ENCODE results near the gene HNRNPAB.
"Not testable (repeated sequence)": the region's sequence is repeated elsewhere in the genome, so short reads cannot be mapped to it uniquely, and the experiment has no call there.

The HNRNPAB gene

GRCh38 chr5:178232124-178232919, 28.0 kb downstream of the HNRNPAB start, which contains the start of gene PHYKPL:
TSS of gene PHYKPL (minus strand) at chr5:178232802. CDS start at chr5:178232550, 252 bp downstream.
- peak; percentile 87 for DNase-seq

- no peak for DNase-seq
Measured at GRCh38 chr5:178232920-178233429, 28.6 kb downstream of the HNRNPAB start.

DNA sequence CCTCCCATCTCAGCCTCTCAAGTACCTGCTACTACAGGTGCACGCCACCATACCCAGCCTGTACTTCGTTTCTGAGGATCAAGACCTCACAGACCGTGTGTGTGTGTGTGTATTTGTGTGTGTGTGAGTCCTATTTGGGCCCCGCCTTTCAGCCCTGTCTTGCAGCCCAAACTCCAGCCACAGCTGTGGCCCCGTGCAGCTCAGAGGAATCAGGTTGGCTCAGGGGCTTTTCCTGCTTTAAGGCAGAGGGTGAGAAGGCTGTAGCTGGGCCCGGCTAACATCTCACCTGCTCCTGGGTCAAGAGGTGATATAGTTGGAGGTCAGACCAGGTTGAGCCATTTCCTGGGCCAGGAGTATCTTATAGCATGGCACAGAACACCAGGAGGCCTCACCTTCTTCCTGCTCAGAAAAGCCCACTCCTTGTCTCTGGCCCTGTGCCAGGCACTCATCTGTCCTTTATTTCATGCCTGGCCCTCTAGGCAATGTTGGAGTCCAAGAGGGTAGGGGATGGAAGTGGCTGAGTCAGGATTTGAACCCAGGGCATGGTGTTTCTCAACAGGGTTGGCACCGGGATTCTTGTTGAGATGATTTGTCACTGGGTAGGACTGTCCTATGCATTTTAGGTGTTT, 29.9 kb downstream of the HNRNPAB start:
- no peak for DNase-seq

DNA sequence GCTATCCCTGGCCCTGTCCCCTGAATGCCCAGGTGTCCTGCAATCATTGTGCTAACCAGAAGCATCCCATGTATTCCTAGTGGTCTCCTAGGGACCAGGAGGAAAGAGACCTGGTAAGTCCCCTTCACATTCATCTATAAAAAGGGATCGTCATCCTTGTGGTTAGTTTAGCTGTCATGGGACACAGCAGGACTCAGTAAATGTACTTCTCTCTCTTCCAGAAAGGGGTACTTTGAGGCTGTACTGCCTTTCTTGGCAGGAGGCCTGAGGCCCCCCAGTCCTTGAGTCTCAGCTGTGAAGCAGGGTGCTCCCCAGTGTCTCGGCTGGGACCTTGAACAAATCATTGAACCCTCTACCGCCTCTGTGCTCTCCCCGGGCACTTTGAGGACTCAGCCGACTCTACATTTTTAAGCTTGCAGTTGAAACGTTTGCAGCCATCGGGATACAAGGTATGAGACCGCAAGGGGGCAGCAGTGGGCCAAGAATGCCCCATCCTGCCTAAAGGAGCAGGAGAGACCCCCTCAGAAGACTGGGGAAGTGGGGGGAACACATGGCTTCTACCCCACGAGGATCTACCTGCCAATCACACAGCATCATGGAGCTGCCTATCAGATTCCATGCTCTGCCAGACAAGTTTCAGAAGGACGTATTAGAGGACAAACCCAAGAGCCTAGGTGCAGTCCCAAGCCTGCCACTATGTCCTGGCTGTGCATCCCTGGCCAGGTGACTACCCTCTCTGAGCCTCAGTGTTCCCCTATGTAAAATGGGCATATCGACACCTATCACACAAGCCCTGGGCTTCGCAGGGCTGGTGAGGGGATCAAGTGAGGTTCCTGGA, 30.6 kb downstream of the HNRNPAB start:
- peak; percentile 81 for DNase-seq

GRCh38 chr5:178235588-178235974, 31.2 kb downstream of the HNRNPAB start:
- DNase-seq, result no peak

DNA sequence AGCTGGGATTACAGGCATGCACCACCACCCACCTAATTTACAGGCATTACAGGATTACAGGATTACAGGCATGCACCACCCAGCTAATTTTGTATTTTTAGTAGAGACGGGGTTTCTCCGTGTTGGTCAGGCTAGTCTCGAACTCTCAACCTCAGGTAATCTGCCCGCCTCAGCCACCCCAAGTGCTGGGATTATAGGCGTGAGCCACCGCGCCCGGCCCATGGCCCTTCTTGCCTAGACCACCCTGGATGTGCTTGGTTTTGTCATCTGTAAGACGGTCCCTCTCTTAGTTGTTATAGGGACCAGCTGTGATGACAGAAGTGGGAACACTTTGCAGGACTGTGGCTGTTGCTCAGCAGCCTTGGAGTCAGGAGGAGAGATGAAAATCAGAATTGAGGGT, 31.8 kb downstream of the HNRNPAB start:
- DNase-seq, result no peak

GRCh38 chr5:178236679-178237078, 32.3 kb downstream of the HNRNPAB start:
- DNase-seq, result no peak

DNA sequence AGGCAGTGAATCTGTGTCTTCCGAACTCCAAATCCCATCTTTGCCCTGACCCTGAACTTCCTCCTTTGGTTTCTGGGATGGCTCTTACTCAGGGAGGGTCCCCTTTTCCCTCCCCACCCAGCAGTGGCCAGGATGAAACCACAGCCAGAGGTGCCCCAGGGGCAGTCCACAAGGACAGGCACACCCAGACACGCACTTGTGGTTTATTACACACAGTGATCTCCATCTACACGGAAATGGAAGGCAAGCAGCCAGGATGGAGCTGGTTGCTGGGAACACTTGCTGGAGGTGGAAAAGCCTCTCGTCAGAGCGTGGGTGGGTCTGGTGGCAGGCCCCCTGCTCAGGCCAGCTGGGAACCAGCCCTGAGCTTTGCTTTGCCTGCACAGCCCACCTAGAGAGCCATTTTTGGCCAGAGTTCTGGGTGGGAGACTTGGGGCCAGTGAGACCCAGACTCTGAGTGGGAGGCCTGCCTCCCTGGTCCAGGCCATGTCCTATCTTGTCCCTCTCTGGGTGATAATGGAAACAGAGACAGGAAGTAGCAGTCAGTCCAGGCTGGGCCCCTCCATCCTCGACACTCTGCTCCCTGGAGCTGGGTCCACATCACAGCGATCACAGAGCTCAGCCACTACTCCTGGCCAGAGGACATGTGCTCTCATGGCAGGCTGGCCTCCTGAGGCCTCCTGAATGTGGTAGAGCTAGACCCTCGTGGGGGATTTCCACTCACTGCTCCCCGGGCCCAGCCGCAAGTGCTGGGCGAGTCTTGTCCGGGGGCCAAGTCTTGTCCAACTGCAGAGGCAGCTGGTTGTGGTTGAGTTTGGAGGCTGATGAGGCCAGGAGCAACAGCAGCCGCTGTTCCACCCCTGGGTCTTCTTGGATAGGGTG, 33.3 kb downstream of the HNRNPAB start:
- DNase-seq, result no peak

- no peak for DNase-seq
Measured at GRCh38 chr5:178238313-178238635, 33.9 kb downstream of the HNRNPAB start.

DNA sequence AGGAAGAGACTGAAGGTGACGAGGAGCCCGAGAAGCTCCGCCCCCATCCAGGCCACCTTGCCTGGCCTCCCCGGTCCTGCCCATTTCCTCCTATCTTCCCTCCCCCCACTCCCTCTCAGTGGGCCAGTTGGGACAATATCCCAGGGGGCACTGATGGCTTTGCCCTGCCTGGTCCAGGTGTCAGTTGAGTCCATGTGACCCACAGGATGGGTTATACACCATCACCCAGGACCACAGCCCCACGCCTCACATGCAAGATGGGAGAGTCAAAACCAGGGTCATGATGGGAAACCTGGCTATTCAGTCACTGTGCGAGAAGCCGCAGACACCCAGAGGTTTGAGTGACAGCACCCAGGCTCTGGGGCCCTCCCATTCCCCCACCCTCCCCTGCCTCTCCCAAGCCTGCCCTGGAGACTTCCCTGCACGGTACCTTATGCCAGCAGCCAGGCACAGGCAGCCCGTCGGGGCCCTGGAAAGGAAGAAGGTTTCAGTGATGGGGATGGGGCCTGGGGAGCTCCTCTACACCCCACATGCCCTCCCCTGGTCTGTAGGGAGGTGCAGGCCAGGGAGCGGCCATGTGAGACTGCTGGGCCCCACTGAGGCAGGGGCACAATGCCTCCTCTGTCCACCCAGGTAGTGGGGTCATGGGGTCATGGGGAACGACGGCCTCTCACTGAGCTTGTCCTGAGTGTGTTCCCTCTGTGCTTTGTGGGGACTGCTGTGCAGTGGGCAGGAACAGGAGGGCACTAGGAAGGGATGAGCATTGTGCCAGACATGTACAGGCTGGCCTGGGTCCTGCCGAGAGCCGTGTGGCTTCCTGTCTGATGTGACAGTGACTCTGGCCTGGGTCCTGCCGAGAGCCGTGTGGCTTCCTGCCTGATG, 34.6 kb downstream of the HNRNPAB start:
- no peak for DNase-seq

- not testable (repeated sequence) for DNase-seq
Measured at GRCh38 chr5:178239626-178240301, 35.4 kb downstream of the HNRNPAB start.

DNA sequence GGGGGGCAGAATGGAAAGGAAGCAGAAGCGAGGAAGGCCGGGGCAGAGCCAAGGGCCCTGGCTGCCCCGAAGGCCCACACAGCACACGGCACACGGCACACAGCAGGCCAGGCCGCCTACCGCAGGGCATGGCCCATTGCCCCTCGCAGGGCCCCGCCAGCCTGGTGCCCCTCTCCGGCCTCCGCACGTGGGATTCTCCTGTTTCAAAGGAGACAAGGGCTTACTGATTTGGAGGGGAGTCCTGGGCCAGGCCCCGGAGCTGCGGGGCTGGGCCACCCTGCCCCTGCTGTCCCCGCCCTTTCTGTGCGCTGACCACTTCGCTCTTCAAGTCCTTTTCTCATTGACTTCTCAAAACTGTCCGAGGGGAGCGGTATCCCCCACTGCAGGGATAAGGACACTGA, 36.0 kb downstream of the HNRNPAB start:
- no peak for DNase-seq

GRCh38 chr5:178240766-178241165, 36.4 kb downstream of the HNRNPAB start:
- DNase-seq, result no peak

- no peak for DNase-seq
Measured at GRCh38 chr5:178241231-178241663, 36.9 kb downstream of the HNRNPAB start.

DNA sequence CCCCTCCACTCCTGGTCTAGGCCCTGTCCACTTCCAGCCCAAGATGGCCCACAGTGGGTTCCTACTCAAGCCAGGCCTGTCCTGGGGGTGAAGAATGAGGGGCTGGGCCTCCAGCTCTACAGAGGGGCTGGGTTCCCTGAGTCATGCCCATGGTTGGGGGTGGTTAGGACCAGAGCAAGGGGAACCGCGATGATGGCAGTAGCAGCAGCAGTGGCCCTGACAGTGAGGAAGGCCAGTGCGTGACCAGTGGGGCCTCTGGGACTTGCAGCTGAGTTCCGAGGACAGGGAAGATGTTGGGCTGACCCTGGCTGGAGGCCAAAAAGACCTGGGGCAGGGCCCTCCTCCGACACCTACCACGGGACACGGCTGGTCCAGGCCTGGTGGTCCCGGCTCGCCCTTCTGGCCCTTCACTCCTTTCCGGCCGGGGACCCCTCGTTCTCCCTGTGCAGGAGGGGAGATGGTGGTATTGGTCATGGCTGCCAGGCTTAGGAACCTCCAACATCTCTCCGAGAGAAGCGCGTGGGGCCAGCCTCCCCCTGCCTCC, 37.4 kb downstream of the HNRNPAB start:
- no peak for DNase-seq

DNA sequence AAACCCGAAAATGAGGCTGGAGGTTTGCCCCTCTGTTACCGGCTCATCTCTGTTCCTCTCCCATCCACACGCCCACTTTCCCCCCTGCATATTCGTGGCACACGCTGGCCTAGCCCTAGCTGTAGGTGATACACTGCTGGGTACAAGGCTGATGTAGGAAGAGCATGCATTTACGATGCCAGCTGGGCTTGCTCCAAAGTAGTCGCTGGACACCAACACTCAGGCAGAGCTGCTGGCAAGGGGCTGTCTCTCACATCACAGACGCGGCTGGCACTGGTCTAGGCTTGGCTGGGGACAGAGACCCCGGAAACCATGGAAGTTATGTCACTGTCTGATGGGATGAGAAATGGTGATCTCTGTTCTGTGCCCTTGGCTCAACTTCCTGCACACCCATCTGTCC, 38.1 kb downstream of the HNRNPAB start:
- no peak for DNase-seq

DNA sequence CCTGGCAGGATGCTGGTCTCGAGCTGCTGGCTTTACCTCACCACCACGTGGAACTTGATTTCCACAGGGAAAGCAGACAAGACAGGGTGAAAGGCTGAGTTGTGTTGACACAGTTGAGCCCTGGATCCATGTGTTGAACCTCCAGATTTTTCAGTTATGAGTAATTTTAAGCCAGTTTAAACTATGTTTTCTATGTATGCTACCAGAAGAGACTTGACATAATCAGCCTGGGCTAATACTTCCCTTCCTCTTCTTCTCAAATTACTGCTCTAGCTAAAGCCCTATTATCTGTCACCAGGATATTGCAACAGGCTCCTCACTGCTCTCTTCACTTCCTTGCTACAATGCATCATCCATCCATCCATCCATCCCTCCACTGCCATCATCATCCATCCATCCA, 40.2 kb downstream of the HNRNPAB start:
- DNase-seq, result no peak

- no peak for DNase-seq
Measured at GRCh38 chr5:178245389-178245788, 41.1 kb downstream of the HNRNPAB start.

- DNase-seq, result no peak
Measured at GRCh38 chr5:178246624-178247279, 42.4 kb downstream of the HNRNPAB start.

All from retina (tissue), 1 donor.